Astrocyte of the spinal cord (primary cell): Measurements from ENCODE around the gene LRRTM4.
A peak's percentile ranks its signal among the peaks of the same experiment; 100 is the strongest.

Experiments used
- DNase-seq: peaks from one replicate; pipeline ENCODE4 v3.0.0; 2011; ENCODE audit warnings: low read depth, low spot score
- H3K4me3 ChIP-seq: 2 replicates; pipeline ENCODE4 v1.5.1; 2011; ENCODE audit warnings: low read depth, mild to moderate bottlenecking, low read length, moderate library complexity
- in situ Hi-C: cut with HindIII; loops from 2 replicates; pipeline ENCODE4 v1.10.0; 2017; ENCODE audit warnings: low sequenced_read_pairs
- TF ChIP-seq, protein P1 (sequence below): IDR thresholded peaks from 2 replicates; pipeline ENCODE4 v1.5.1; 2012; ENCODE audit warnings: low read depth, mild to moderate bottlenecking, low read length, inconsistent platforms

The LRRTM4 gene

GRCh38 chr2:76921006-76921405 lies 601.2 kb downstream of the LRRTM4 start:
- no peak overlapping the region for H3K4me3 ChIP-seq
- TF ChIP-seq, protein P1, sequence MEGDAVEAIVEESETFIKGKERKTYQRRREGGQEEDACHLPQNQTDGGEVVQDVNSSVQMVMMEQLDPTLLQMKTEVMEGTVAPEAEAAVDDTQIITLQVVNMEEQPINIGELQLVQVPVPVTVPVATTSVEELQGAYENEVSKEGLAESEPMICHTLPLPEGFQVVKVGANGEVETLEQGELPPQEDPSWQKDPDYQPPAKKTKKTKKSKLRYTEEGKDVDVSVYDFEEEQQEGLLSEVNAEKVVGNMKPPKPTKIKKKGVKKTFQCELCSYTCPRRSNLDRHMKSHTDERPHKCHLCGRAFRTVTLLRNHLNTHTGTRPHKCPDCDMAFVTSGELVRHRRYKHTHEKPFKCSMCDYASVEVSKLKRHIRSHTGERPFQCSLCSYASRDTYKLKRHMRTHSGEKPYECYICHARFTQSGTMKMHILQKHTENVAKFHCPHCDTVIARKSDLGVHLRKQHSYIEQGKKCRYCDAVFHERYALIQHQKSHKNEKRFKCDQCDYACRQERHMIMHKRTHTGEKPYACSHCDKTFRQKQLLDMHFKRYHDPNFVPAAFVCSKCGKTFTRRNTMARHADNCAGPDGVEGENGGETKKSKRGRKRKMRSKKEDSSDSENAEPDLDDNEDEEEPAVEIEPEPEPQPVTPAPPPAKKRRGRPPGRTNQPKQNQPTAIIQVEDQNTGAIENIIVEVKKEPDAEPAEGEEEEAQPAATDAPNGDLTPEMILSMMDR, result no peak
- no peak for DNase-seq
- in situ Hi-C loops, result no loop called here

- no peak overlapping the region for H3K4me3 ChIP-seq
- DNase-seq, result no peak
- in situ Hi-C loops, result no loop called here
- TF ChIP-seq, protein P1, result no peak
Measured at GRCh38 chr2:76895469-76895868, 626.7 kb downstream of the LRRTM4 start.

DNA sequence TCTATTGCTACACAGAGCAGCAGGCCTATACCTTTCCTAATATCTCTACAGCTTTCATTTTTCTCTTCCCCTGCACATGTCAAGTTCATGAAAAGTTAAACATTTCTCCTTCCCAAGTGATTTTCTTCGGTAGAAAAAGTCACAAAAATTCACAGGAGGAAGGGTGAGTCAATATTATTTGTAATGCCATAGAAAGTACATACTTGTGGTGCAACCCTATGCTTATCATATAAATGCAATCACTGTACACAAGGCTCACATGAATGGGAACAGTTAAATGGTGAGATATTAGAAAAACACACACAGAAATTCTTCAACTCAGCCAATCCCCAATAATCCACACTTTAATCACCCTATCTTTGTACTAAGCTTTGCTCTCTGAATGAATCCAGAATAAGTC lies 651.6 kb downstream of the LRRTM4 start:
- TF ChIP-seq, protein P1, result no peak
- H3K4me3 ChIP-seq, result no peak overlapping the region
- DNase-seq, result peak; percentile 46
- in situ Hi-C loops, result no loop called here

GRCh38 chr2:76870011-76870410 lies 652.2 kb downstream of the LRRTM4 start:
- no peak overlapping the region for H3K4me3 ChIP-seq
- in situ Hi-C loops, result no loop called here
- DNase-seq, result peak; percentile 21
- TF ChIP-seq, protein P1, result no peak

DNA sequence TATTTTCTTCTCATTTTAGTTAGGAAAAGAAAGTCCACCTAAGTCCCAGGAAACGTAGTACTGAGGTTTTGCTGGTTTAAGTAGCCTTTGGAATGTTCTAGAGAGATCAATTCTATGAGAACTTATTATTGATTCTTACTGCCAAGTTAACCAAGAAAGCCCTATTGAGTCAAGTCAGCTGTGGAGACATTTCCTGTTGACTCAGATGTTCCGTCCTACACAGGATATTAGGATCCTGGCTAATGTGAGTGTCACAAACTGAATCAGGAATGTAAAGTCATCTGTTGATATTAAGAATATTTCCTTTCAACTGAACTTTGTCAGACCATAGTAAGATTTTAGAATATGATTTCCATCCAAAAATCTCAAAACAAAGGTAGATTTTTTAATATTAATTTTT lies 654.3 kb downstream of the LRRTM4 start:
- H3K4me3 ChIP-seq, result no peak overlapping the region
- DNase-seq, result peak; percentile 78
- TF ChIP-seq, protein P1, result no peak
- in situ Hi-C loops, result no loop called here

GRCh38 chr2:76866464-76866863 lies 655.7 kb downstream of the LRRTM4 start:
- H3K4me3 ChIP-seq, result no peak overlapping the region
- TF ChIP-seq, protein P1, result no peak
- in situ Hi-C loops, result no loop called here
- DNase-seq, result no peak

- no peak overlapping the region for H3K4me3 ChIP-seq
- DNase-seq, result no peak
- in situ Hi-C loops, result no loop called here
- TF ChIP-seq, protein P1, result no peak
Measured at GRCh38 chr2:76862901-76863300, 659.3 kb downstream of the LRRTM4 start.
